ENCODE results near the gene P2RY1.
"Not testable (repeated sequence)": the region's sequence is repeated elsewhere in the genome, so short reads cannot be mapped to it uniquely, and the experiment has no call there.

P2RY1 gene

DNA sequence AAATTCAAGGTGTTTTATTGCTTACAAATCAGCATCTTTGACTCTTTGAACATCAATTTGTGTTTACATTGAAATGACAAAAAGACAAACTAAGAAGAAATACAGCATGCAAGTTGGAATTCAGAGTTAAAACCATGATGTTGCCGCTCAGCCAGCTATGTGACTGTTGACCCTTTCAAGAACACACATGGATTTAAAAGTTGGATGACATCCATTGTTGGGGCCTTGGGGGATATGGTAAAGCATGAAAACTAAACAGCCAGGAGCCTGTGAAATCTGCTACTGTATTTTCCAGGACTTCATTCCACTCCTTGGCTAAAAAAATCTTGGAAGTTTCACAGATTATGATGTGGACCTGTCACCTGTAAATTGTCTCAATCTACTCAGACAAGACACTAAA is 4.6 kb downstream of the P2RY1 start:
- DNase-seq = no peak

DNA sequence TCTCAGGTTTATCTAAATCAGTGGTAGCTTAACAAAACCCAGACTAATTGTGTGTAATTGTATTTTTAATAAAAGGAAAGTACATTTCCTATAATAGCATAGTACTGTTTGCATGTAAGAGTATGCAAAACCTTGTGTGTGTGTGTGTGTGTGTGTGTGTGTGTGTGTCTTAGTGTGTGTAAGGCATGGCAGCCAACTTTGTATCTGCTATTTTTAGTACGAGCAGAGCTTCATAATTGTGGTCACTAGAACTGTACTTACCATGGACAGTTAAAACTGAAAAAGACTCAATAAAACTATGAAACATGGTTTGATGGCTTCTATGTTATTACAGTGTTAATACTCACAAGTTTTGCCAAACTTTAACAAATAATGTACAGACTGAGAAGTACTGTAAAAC is 6.2 kb downstream of the P2RY1 start:
- DNase-seq = no peak

DNA sequence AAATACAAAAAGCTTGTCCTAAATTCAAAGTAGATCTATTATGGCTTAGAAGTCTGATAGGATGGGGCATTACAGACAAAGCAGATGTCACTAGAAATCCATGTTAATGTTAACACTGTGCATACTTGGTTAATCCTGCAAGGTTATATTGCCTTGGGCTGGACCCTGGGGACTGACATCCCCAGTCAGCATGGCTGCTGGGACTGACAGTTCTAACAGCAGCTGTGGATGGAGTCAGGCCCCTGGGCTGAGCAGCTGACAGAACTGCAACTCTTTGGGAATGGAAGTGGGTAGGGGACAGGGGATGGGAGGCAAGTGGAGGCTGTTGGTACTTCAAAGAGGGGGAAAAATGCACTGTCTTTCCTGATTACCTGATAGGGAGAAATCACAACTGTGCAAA is 7.5 kb downstream of the P2RY1 start:
- no peak for DNase-seq

GRCh38 chr3:152843955-152844354 is 9.0 kb downstream of the P2RY1 start:
- DNase-seq = no peak

DNA sequence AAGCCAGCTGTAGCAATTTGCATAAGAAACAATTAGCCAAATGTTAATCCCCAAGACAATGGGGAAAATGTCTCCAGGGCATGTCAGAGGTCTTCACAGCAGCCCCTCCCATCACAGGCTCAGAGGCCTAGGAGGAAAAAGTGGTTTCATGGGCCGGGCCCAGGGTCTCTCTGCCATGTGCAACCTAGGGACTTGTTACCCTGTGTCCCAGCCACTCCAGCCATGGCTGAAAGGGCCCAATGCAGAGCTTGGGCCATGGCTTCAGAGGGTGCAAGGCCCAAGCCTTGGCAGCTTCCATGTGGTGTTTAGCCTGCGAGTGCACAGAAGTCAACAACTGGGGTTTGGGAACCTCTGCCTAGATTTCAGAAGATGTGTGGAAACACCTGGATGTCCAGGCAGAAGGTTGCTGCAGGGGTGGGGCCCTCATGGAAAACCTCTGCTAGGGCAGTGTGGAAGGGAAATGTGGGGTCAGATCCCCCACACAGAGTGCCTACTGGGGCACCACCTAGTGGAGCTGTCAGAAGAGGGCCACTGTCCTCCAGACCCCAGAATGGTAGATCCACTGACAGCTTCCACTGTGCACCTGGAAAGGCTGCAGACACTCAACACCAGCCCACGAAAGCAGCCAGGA is 11.8 kb downstream of the P2RY1 start:
- DNase-seq = not testable (repeated sequence)

GRCh38 chr3:152847599-152847998 is 12.7 kb downstream of the P2RY1 start:
- DNase-seq = not testable (repeated sequence)

DNA sequence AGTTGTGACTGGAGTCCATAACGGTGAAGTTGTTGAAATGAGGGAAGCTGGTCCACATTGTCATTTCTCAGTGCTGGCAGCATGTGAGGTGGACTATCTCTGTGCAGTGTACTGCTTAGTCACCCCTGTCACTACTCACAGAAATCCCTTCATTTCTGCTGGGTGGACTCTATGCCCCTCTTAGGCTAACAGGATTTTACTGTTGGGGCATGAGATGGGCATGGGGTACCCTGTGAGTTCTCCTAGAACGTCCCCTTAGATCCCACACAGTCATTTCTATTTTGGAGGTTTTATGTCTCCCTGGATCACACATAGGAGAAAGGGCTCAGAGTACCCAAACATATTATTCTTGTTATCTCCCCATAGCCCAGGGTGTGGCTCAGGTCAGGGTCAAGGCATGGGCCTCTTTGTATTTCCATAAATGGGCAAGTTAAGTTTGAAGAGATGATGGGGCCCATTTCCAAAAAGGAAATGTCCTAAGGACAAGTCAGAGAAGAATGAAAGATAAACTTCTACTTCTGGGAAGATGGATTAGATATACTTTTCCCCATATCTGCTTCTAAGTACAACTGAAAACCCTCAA is 15.2 kb downstream of the P2RY1 start:
- DNase-seq = no peak

DNA sequence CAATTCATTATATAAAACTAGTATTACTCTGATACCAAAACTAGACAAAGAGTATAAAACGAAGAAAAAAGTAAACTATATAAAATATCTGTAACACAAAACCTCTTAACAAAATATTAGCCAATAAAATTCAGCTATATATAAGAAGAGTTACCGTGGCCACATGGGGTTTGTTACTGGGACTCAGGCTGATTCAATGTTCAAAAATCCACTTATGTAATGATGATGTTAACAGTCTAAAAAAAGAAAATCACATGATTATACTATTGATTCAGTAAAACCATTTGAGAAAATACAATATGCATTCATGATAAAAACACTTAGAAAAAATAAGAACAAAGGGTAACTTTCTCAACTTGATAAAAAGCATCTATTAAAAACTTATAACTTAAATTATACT is 18.3 kb downstream of the P2RY1 start:
- DNase-seq = no peak

GRCh38 chr3:152857082-152857481 is 22.2 kb downstream of the P2RY1 start:
- DNase-seq = no peak

- no peak for DNase-seq
Observed at GRCh38 chr3:152858170-152858800, 23.4 kb downstream of the P2RY1 start.

GRCh38 chr3:152860736-152861135 is 25.8 kb downstream of the P2RY1 start:
- DNase-seq = no peak

DNA sequence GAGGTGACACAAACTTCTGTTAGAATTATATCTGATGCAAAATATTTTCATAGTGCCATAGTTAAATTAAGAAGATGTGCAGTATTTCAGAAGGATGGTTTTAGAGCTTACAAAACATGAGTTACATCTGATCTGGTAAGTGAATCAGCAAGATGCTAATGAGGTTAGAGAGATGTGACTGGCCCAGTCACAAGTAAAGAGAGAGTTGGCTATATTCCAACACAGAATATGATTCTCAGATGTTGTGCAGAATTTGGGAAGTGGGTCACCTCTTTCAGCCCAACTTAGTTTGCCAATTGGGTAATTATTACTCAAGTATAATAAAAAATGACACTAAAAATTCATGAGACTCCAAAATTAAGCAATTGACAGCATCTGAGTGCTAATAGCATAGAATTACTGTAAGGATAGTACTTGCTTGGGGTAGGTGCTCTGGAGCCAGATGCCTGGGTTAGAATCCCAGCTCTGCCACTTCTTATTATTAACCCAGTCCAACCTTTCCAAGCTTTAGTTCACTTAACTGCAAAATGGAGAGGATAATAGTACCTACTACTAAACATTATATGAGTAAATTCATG is 30.8 kb downstream of the P2RY1 start:
- DNase-seq = no peak

DNA sequence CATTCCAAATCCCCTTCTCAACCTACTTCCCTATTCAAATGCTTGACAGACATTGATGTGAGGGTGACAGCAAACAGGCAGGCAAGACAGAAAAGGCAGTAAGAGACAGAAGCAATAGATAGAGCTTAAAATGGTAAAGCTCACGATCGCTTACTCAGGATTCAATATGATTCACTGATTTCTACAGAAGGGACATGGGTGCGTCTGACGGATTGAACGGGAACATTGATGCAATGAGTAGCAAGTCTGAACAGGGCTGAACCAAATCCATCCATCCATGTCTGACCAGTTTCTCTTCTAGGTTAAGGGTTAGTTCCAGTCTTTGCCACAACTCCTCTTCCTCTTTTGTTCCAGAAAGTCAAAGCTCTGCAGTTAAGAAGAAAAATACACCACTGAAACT is 35.1 kb downstream of the P2RY1 start:
- no peak for DNase-seq

DNA sequence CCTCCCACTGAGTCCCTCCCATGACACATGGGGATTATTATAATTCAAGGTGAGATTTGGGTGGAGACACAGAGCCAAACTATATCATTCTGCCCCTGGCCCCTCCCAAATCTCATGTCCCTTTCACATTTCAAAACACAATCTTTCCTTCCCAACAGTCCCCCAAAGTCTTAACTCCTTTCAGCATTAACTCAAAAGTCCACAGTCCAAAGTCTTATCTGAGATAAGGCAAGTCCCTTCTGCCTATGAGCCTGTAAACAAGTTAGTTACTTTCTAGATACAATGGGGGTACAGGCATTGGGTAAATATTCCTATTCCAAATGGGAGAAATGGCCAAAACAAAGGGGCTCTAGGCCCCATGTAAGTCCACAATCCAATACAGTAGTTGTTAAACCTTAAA is 38.4 kb downstream of the P2RY1 start:
- not testable (repeated sequence) for DNase-seq

GRCh38 chr3:152874896-152875749 is 40.2 kb downstream of the P2RY1 start:
- DNase-seq = no peak

DNA sequence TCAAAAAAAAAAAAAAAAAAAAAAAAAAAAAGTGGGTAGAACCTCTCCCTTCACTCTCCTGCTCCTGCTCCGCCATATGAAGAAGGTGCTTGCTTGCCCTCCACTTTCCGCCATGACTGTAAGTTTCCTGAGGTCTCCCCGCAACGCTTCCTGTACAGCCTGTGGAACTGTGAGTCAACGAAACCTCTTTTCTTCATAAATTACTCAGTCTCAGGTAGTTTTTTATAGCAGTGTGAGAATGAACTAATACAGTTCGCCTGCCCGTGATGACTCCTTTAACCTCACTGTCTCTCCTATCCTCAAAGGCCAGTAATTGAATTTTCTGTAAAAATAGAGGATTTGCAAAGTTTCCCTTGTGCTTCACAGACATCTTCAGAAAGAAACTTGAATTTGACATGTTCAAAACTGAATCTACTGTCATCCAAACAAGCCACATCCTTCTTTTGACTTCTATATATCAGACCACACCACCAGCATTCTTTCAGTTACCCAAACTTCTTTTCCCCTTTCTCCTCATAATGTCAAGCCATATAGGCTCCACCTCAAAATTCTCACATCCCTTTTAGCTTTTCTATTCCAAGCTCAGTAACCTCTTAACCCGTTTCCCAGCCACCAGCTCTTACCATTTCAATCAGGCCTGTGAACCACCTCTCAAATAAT is 44.3 kb downstream of the P2RY1 start:
- DNase-seq = no peak

DNA sequence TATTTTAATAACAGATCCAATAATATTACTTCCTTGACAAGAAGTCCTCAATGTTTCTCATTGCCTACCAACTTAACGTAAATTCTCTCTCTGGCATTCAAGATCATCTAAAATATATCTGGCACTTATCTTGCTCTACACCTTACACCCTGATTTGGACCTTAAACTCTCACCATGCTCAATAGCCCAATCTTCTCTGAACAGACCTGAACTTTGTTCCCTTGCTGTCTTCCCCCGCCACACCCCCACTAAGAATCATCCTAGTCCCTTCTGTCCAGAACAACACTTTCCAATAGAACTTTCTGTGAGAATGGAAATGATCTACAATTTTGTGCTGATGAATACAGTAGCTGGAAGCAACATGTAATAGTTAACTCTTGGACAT is 44.9 kb downstream of the P2RY1 start:
- no peak for DNase-seq

GRCh38 chr3:152885076-152885475 is 50.1 kb downstream of the P2RY1 start:
- DNase-seq = no peak

Data from KG1 (cell line).